ENCODE results near the gene CST3. TPM values are rescaled to one million over a fixed set of nuclear protein-coding genes. Genes with fewer than 3 reads are reported as not detected.

Gene CST3
- total RNA-seq, 1 experiment from 2014 or later, result 181 TPM

DNA sequence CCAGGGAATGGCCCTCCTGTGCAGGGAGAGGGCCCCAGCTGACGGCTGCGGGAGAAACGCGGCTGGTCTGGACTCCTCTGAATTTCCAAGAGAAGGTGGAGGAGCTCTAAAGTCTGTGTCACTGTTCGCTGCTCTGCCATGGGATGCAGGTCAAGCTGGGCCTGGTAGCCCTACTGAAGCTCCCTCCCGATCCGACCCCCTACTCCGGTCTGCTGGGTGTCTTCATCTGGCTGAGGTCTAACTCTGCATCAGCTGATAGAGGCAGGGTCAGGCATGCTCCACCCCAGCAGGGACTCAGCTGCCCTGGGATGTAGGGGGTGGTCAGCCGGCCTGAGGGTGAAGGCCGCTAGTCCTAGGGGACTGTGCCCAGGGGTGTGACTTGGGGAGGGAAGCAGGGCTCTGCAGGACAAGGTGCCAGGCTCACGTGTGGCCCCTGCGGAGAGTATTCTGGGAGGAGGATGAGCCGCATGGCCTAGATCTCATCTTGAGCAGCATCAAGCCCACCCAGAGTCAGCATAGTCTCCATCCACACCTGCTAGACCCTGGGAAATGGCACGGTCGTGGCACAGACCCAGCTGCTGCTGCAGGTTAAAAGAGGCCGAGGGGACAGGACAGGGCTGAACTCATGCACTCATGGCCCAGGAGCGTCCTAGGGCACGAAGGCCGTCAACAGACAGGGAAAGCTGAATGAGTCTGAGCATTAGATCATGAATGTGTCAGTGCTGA is 1.4 kb downstream of the CST3 start:
- no TSS peak for BruUV-seq (replicated peaks)
- Histone ChIP-seq H4K20me1 (ENCODE audit: insufficient read depth) (no peaks in the 10 kb centered on the region), H3K4me1 (ENCODE audit: control insufficient read depth in 1 of 2, insufficient read depth in 2 of 2, low read length in 2 of 2) (peaks cover 27 to 41% of the 10 kb centered on the region in 2 experiments), H3K9me3 (ENCODE audit: control insufficient read depth in 1 of 2, insufficient read depth in 1 of 2, low read depth in 1 of 2, low read length in 2 of 2) (no peaks in the 10 kb centered on the region), H3K9me2 (ENCODE audit: insufficient read depth) (no peaks in the 10 kb centered on the region), H3K9ac (ENCODE audit: low read length) (peak overlapping the region; percentile 88), H3K36me3 (ENCODE audit: control insufficient read depth in 1 of 2, insufficient read depth in 2 of 2, low read length in 2 of 2) (peaks cover 5% of the 10 kb centered on the region in 2 experiments; a peak in 2 of 4 replicates), H2AFZ (ENCODE audit: low read depth, low read length, poor library complexity, severe bottlenecking) (no peak overlapping the region), H3K4me2 (ENCODE audit: low read length) (peak overlapping the region; percentile 97), H3K27me3 (ENCODE audit: insufficient read depth, low read length) (no peaks in the 10 kb centered on the region), H3K27ac (ENCODE audit: low read depth, low read length) (peak overlapping the region; percentile 86), H3K79me2 (ENCODE audit: insufficient read depth, low read length) (peaks cover 21% of the 10 kb centered on the region), H3K4me3 (replicated peaks in 1 of 2; ENCODE audit: low read depth in 1 of 2, low read length in 2 of 2) (peak overlapping the region; percentile 77 to 91)
- DNase-seq (ENCODE audit: low read depth, low spot score), result no peak
- intact Hi-C loops (cut with micrococcal nuclease), result loop anchor here (10.0 kb wide), 1 partner anchor 1558 kb away; the partner anchor contains the start of gene ENTPD6
- ChIA-PET CTCF (no interaction called here), POLR2A (interaction anchor here (1.5 kb wide), 1 partner anchor 14 kb away, joined by 5 read pairs; no protein-coding TSS in a partner anchor), RAD21 (ENCODE audit: low non-redundant PET in 1 of 2, low total read pairs in 2 of 2, uncharacterized antibody in 2 of 2, unreplicated experiment in 2 of 2) (no interaction called here)
- ATAC-seq, result no peak
- TF ChIP-seq EZH2phosphoT487 (IDR thresholded peaks at IDR 0.05; ENCODE audit: borderline replicate concordance), result no peak
- no peak for TF ChIP-seq EZH2 (IDR thresholded peaks at IDR 0.05)
- no peak for TF ChIP-seq JUND (IDR thresholded peaks at IDR 0.05)
- TF ChIP-seq TCF7L2 (IDR thresholded peaks at IDR 0.05; ENCODE audit: borderline replicate concordance, extremely low read depth, insufficient read depth, insufficient read length), result no peak
- TF ChIP-seq, protein P1, sequence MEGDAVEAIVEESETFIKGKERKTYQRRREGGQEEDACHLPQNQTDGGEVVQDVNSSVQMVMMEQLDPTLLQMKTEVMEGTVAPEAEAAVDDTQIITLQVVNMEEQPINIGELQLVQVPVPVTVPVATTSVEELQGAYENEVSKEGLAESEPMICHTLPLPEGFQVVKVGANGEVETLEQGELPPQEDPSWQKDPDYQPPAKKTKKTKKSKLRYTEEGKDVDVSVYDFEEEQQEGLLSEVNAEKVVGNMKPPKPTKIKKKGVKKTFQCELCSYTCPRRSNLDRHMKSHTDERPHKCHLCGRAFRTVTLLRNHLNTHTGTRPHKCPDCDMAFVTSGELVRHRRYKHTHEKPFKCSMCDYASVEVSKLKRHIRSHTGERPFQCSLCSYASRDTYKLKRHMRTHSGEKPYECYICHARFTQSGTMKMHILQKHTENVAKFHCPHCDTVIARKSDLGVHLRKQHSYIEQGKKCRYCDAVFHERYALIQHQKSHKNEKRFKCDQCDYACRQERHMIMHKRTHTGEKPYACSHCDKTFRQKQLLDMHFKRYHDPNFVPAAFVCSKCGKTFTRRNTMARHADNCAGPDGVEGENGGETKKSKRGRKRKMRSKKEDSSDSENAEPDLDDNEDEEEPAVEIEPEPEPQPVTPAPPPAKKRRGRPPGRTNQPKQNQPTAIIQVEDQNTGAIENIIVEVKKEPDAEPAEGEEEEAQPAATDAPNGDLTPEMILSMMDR (IDR thresholded peaks at IDR 0.05 in 2 of 3, conservative IDR thresholded peaks at IDR 0.05 in 1 of 3; ENCODE audit: borderline replicate concordance in 1 of 3, insufficient read depth in 1 of 3, low read depth in 2 of 3, low read length in 2 of 3), result no peak
- TF ChIP-seq ZNF274 (IDR thresholded peaks at IDR 0.05; ENCODE audit: low read depth, low read length), result no peak
- TF ChIP-seq, protein P2, sequence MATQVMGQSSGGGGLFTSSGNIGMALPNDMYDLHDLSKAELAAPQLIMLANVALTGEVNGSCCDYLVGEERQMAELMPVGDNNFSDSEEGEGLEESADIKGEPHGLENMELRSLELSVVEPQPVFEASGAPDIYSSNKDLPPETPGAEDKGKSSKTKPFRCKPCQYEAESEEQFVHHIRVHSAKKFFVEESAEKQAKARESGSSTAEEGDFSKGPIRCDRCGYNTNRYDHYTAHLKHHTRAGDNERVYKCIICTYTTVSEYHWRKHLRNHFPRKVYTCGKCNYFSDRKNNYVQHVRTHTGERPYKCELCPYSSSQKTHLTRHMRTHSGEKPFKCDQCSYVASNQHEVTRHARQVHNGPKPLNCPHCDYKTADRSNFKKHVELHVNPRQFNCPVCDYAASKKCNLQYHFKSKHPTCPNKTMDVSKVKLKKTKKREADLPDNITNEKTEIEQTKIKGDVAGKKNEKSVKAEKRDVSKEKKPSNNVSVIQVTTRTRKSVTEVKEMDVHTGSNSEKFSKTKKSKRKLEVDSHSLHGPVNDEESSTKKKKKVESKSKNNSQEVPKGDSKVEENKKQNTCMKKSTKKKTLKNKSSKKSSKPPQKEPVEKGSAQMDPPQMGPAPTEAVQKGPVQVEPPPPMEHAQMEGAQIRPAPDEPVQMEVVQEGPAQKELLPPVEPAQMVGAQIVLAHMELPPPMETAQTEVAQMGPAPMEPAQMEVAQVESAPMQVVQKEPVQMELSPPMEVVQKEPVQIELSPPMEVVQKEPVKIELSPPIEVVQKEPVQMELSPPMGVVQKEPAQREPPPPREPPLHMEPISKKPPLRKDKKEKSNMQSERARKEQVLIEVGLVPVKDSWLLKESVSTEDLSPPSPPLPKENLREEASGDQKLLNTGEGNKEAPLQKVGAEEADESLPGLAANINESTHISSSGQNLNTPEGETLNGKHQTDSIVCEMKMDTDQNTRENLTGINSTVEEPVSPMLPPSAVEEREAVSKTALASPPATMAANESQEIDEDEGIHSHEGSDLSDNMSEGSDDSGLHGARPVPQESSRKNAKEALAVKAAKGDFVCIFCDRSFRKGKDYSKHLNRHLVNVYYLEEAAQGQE (IDR thresholded peaks at IDR 0.05; ENCODE audit: low read depth), result no peak
- no peak for TF ChIP-seq RAD21 (IDR thresholded peaks at IDR 0.05; ENCODE audit: low read depth)
- no peak for TF ChIP-seq ZFX (IDR thresholded peaks at IDR 0.05)
- TF ChIP-seq, protein P3, sequence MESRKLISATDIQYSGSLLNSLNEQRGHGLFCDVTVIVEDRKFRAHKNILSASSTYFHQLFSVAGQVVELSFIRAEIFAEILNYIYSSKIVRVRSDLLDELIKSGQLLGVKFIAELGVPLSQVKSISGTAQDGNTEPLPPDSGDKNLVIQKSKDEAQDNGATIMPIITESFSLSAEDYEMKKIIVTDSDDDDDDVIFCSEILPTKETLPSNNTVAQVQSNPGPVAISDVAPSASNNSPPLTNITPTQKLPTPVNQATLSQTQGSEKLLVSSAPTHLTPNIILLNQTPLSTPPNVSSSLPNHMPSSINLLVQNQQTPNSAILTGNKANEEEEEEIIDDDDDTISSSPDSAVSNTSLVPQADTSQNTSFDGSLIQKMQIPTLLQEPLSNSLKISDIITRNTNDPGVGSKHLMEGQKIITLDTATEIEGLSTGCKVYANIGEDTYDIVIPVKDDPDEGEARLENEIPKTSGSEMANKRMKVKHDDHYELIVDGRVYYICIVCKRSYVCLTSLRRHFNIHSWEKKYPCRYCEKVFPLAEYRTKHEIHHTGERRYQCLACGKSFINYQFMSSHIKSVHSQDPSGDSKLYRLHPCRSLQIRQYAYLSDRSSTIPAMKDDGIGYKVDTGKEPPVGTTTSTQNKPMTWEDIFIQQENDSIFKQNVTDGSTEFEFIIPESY (IDR thresholded peaks at IDR 0.05; ENCODE audit: extremely low read depth, insufficient replicate concordance, low read length), result no peak
- TF ChIP-seq ATF3 (IDR thresholded peaks at IDR 0.05), result no peak
- TF ChIP-seq YY1 (IDR thresholded peaks at IDR 0.05; ENCODE audit: extremely low read depth, insufficient replicate concordance, low read depth, low read length), result no peak
- no peak for TF ChIP-seq FOSL1 (IDR thresholded peaks at IDR 0.05; ENCODE audit: low read depth)
- no peak for TF ChIP-seq ELF1 (IDR thresholded peaks at IDR 0.05; ENCODE audit: borderline replicate concordance, low read depth)
- no peak for TF ChIP-seq MAX (IDR thresholded peaks at IDR 0.05)

All from HCT116 (cell line).